ENCODE results near the gene PRSS56. TPM values are rescaled to one million over a fixed set of nuclear protein-coding genes. Genes with fewer than 3 reads are reported as not detected.
A peak's percentile ranks its signal among the peaks of the same experiment; 100 is the strongest.

Gene PRSS56
- total and polyA plus RNA-seq, 8 donors: not detected

- intact Hi-C loops (cut with DNase I; ENCODE audit: low total_unique reads): no loop called here
- peak in 1 of 2 donors; percentile 49 for DNase-seq
- Histone ChIP-seq H3K36me3 (no peaks in the 10 kb centered on the region), H3K27ac (no peak overlapping the region), H3K4me3 (no peak overlapping the region), H3K9me3 (no peaks in the 10 kb centered on the region), H3K27me3 (peaks cover 0 to 61% (median 30%) of the 10 kb centered on the region in 3 donors), H3K4me1 (peaks cover 9 to 28% (median 24%) of the 10 kb centered on the region in 4 donors)
- 73 to 91% (median 77%) methylated on average over 2 of the region's 2 CpGs for WGBS, 5 donors
- TF ChIP-seq POLR2AphosphoS5 (IDR thresholded peaks at IDR 0.05) (no peak), POLR2A (IDR thresholded peaks at IDR 0.05) (no peak), EP300 (IDR thresholded peaks at IDR 0.05) (no peak)
- TF ChIP-seq, protein P1, sequence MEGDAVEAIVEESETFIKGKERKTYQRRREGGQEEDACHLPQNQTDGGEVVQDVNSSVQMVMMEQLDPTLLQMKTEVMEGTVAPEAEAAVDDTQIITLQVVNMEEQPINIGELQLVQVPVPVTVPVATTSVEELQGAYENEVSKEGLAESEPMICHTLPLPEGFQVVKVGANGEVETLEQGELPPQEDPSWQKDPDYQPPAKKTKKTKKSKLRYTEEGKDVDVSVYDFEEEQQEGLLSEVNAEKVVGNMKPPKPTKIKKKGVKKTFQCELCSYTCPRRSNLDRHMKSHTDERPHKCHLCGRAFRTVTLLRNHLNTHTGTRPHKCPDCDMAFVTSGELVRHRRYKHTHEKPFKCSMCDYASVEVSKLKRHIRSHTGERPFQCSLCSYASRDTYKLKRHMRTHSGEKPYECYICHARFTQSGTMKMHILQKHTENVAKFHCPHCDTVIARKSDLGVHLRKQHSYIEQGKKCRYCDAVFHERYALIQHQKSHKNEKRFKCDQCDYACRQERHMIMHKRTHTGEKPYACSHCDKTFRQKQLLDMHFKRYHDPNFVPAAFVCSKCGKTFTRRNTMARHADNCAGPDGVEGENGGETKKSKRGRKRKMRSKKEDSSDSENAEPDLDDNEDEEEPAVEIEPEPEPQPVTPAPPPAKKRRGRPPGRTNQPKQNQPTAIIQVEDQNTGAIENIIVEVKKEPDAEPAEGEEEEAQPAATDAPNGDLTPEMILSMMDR (IDR thresholded peaks at IDR 0.05): no peak
Observed at GRCh38 chr2:232504438-232504837, 15.8 kb upstream of the PRSS56 start.

DNA sequence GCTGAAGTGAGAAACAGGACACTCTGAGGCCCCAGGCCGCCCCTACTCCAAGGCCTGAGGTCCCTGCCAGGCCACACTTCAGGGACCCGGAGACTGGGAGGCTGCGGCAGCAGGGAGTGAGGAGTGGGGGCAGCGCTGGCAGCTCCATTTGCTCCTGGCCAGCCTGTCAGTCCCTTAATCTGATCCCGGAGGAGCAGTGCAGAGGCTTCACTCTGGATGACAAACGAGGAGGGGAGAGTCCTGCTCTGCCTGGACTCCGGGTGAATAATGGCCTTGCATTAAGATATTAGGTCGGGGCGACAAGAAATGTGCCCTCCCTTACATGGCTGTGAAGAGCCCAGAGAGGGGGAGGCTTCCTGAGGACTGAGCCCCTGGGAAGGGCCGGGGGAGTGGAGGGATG, 14.3 kb upstream of the PRSS56 start:
- TF ChIP-seq, protein P1 (IDR thresholded peaks at IDR 0.05): no peak
- TF ChIP-seq EP300 (IDR thresholded peaks at IDR 0.05) (no peak), POLR2AphosphoS5 (IDR thresholded peaks at IDR 0.05) (no peak), POLR2A (IDR thresholded peaks at IDR 0.05) (no peak)
- H3K9me3 ChIP-seq: no peaks in the 10 kb centered on the region
- peaks cover 0 to 61% (median 30%) of the 10 kb centered on the region in 3 donors for H3K27me3 ChIP-seq

DNA sequence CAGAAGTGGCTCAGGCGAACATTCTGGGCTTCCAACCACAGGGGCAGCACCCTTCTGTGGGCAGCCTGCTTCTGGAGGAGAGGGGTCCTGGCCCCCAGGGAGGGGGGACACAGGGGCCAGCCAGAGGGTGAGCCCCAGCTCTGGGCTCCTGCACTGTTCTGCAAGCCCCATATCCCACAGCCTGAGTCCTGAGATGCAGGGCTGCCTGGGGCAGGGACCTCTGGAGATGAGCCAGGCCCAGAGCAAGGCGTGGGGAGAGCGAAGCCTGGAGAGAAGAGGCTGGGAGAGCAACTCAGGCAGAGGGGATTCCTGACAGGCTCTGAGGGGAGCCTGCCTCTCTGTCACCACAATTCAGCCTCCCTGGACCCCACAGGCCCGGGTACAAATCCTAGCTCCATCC, 13.5 kb upstream of the PRSS56 start:
- Histone ChIP-seq H3K9me3 (no peaks in the 10 kb centered on the region), H3K4me3 (no peak overlapping the region), H3K36me3 (no peaks in the 10 kb centered on the region), H3K27me3 (peaks cover 0 to 68% (median 30%) of the 10 kb centered on the region in 3 donors), H3K27ac (no peak overlapping the region), H3K4me1 (peaks cover 9 to 24% (median 21%) of the 10 kb centered on the region in 4 donors)
- WGBS, 5 donors: 53 to 72% (median 59%) methylated on average over 4 of the region's 4 CpGs
- TF ChIP-seq EP300 (IDR thresholded peaks at IDR 0.05) (no peak), POLR2A (IDR thresholded peaks at IDR 0.05) (no peak), POLR2AphosphoS5 (IDR thresholded peaks at IDR 0.05) (no peak)
- TF ChIP-seq, protein P1 (IDR thresholded peaks at IDR 0.05): no peak
- DNase-seq: no peak
- intact Hi-C loops (cut with DNase I; ENCODE audit: low total_unique reads): no loop called here

More for the DNA sequence above, 14.3 kb upstream of the PRSS56 start:
- 43 to 58% (median 50%) methylated on average over 4 to 10 of the region's 10 CpGs for WGBS, 5 donors
- intact Hi-C loops (cut with DNase I; ENCODE audit: low total_unique reads): no loop called here
- no peak for DNase-seq
- Histone ChIP-seq H3K4me1 (peaks cover 9 to 28% (median 24%) of the 10 kb centered on the region in 4 donors), H3K4me3 (no peak overlapping the region), H3K27ac (no peak overlapping the region), H3K36me3 (no peaks in the 10 kb centered on the region)

DNA sequence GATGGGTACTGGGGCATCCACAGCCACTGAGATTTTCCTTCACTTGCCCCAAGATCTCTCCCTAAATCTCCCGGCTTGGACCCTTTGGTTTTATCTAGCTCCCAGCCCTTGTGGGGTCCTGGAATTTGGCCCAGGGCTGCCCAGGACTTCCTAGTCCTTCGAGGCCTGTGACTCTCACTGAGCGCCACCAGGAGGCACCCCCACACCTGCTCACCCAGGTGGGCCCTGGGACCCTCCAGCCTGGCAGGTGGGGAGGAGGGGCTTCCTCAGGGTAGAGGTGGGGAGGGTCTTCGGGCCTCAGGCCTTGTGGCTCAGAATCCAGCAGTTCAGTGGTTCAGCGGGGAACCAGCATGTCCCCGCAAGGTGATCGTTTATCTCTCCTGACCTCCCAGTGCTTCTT, 11.9 kb upstream of the PRSS56 start:
- intact Hi-C loops (cut with DNase I; ENCODE audit: low total_unique reads): no loop called here
- H3K9me3 ChIP-seq: no peaks in the 10 kb centered on the region
- TF ChIP-seq EP300 (IDR thresholded peaks at IDR 0.05): no peak
- TF ChIP-seq POLR2A (IDR thresholded peaks at IDR 0.05): no peak
- TF ChIP-seq POLR2AphosphoS5 (IDR thresholded peaks at IDR 0.05): no peak
- TF ChIP-seq, protein P1 (IDR thresholded peaks at IDR 0.05): no peak
- H3K27ac ChIP-seq: no peak overlapping the region
- H3K4me1 ChIP-seq: peaks cover 0 to 9% (median 7%) of the 10 kb centered on the region in 4 donors
- H3K36me3 ChIP-seq: no peaks in the 10 kb centered on the region
- 56 to 75% (median 72%) methylated on average over 2 to 7 of the region's 7 CpGs for WGBS, 5 donors
- H3K27me3 ChIP-seq: peaks cover 0 to 67% (median 15%) of the 10 kb centered on the region in 3 donors
- no peak overlapping the region for H3K4me3 ChIP-seq
- DNase-seq: no peak
